Lower lobe of right lung (tissue), 2 donors: Measurements from ENCODE around the gene C22orf31. TPM values are rescaled to one million over a fixed set of nuclear protein-coding genes. Genes with fewer than 3 reads are reported as not detected.

Experiments
- ATAC-seq, 2 donors: fragments of 200-7000 bp; cut with Tn5 transposase; one replicate each; pipeline ENCODE4 v1.9.1; 2020 to 2022; ENCODE audit warnings: mild to moderate bottlenecking in 2 of 2, moderate library complexity in 2 of 2
- DNase-seq: peaks from one replicate; pipeline ENCODE4 v3.0.0-alpha.2; 2020
- H3K27ac ChIP-seq: fragments of 200-600 bp; one replicate; pipeline ENCODE4 v1.8.0; 2022
- H3K27me3 ChIP-seq: fragments of 200-600 bp; one replicate; pipeline ENCODE4 v1.8.0; 2022; ENCODE audit warnings: low read depth
- H3K36me3 ChIP-seq: fragments of 200-600 bp; one replicate; pipeline ENCODE4 v1.8.0; 2022; ENCODE audit warnings: mild to moderate bottlenecking
- H3K4me1 ChIP-seq: fragments of 200-600 bp; one replicate; pipeline ENCODE4 v1.8.0; 2022
- H3K4me3 ChIP-seq: fragments of 200-600 bp; one replicate; pipeline ENCODE4 v1.8.0; 2022; ENCODE audit warnings: mild to moderate bottlenecking
- H3K9me3 ChIP-seq: fragments of 200-600 bp; one replicate; pipeline ENCODE4 v1.8.0; 2022
- intact Hi-C: fragments of 100-400 bp; cut with DNase I; formaldehyde crosslinking; loops from one replicate; pipeline ENCODE4 v1.11.0; 2022
- total RNA-seq: library from RNA; stranded (reverse); fragmentation: NEBNext Ultra II Directional; extraction: Animal tissue kit (Norgen Biotek cat#: 25700); gene quantifications from one replicate; pipeline ENCODE4 v1.2.1, GENCODE V29; 2021
- TF ChIP-seq, protein P1 (sequence below): fragments of 200-600 bp; IDR thresholded peaks from one replicate; pipeline ENCODE4 v1.8.0; 2022; ENCODE audit warnings: antibody characterized with exemption, mild to moderate bottlenecking
- donor health status: DM: no; HTN: yes; CAD: no; lungs with severe emphysema.

The C22orf31 gene
- total RNA-seq, 1 donor from 2014 or later = not detected

DNA sequence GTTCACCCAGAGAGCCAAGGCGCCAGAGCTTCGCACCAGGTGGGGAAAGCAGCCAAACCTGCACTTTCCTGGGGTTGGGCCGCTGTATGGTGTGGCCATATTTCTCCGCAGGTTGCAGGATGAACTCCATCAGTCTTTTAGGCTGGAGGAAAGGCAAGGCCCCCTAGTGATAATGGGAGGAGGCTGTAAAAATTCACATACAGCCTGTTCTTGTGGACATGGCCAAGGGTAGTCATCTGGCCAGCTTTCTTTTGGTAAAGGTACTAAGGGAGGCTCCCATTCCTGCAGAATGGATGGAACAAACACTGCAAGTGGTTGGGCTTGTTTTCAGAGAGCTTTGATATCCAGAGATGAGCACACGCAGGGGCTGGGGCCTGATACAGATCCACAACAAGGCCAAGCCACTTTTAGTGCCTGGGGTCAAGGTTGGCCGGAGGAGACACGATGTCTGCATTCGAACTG lies 29.6 kb downstream of the C22orf31 start:
- no peak for DNase-seq
- TF ChIP-seq, protein P1, sequence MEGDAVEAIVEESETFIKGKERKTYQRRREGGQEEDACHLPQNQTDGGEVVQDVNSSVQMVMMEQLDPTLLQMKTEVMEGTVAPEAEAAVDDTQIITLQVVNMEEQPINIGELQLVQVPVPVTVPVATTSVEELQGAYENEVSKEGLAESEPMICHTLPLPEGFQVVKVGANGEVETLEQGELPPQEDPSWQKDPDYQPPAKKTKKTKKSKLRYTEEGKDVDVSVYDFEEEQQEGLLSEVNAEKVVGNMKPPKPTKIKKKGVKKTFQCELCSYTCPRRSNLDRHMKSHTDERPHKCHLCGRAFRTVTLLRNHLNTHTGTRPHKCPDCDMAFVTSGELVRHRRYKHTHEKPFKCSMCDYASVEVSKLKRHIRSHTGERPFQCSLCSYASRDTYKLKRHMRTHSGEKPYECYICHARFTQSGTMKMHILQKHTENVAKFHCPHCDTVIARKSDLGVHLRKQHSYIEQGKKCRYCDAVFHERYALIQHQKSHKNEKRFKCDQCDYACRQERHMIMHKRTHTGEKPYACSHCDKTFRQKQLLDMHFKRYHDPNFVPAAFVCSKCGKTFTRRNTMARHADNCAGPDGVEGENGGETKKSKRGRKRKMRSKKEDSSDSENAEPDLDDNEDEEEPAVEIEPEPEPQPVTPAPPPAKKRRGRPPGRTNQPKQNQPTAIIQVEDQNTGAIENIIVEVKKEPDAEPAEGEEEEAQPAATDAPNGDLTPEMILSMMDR = no peak
- H3K9me3 ChIP-seq = no peaks in the 10 kb centered on the region
- H3K36me3 ChIP-seq = no peaks in the 10 kb centered on the region
- no peak for ATAC-seq
- no peak overlapping the region for H3K4me3 ChIP-seq
- H3K4me1 ChIP-seq = peaks cover 53% of the 10 kb centered on the region
- H3K27ac ChIP-seq = peak overlapping the region; percentile 78
- intact Hi-C loops = no loop called here
- no peaks in the 10 kb centered on the region for H3K27me3 ChIP-seq

DNA sequence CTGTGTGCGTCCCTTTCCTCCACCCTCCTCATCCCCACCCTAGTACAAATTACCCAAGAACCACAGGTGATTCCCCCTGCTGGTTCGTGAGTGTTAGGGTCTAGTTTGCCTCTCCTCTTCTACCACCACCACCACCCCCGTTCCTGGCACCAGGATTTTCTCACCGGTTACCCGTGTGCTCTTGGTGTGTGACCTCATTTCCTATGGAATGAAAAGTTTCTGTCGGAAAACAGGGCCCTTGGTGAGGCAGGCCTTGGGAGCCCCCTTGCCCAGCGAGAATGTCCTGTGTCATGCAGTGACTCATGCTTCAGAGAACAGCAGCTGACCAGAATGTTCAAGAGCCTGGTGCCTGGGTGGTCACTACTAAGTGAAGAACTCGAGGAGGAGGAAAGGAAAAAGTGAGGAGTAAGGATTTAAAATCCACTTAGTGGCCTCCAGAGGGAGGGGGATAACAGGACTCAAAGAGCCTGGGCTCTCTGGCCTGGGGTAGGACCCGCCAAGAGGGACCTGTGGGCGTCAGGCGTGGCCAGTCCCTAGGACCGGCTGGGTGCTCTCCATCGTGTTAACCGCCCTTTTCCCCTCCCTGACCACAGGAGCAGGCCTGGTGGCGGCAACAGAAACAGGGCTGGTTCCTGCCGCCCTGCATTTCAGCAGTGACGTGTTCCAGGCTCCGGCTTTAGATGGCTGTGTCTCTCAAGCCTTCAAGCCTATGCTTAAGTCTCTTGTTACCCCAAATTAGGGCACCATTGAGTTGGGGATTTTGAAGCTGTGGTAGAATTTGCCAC lies 30.2 kb downstream of the C22orf31 start:
- intact Hi-C loops = no loop called here
- DNase-seq (peak; percentile 63), ATAC-seq (peak; percentile 85 to 86)
- TF ChIP-seq, protein P1 = no peak
- Histone ChIP-seq H3K4me3 (peak overlapping the region; percentile 53), H3K4me1 (peaks cover 53% of the 10 kb centered on the region), H3K36me3 (no peaks in the 10 kb centered on the region), H3K27ac (peak overlapping the region; percentile 78), H3K27me3 (no peaks in the 10 kb centered on the region), H3K9me3 (no peaks in the 10 kb centered on the region)

DNA sequence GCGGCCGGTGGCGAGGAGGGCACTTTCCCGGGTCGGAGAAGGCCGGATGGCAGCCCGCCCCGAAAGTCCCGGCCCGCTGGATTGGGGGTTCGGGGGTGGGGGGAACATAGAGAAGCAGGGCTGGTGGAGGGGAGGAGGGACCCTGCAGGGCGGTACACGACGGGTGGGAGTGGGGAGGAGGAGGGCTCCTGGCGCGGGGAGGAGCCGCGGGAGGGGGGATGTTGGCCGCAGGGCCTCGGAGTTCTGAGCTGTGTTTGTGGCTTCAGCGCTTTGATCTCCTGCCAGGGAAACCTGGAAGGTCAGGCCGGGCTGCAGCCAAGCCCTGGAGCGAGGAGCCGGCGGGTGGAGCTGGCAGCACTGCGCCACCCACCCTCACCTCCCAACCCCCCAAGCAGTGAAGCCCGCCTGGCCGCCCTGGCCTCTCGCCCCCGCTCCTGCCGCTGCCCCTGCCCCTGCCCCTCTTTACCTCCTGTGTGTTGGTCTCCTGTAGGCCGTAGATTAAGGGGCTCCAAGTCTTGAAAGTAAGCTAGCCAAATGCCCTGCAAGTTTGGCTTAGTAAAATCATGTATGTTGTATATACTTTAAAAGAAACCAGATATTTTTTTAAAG lies 30.9 kb downstream of the C22orf31 start:
- TF ChIP-seq, protein P1 = no peak
- Histone ChIP-seq H3K27me3 (no peaks in the 10 kb centered on the region), H3K9me3 (no peaks in the 10 kb centered on the region), H3K36me3 (no peaks in the 10 kb centered on the region), H3K27ac (peak overlapping the region; percentile 78), H3K4me3 (peak overlapping the region; percentile 53), H3K4me1 (peaks cover 53% of the 10 kb centered on the region)
- ATAC-seq (peak; percentile 83 to 89), DNase-seq (peak; percentile 83)
- intact Hi-C loops = no loop called here

DNA sequence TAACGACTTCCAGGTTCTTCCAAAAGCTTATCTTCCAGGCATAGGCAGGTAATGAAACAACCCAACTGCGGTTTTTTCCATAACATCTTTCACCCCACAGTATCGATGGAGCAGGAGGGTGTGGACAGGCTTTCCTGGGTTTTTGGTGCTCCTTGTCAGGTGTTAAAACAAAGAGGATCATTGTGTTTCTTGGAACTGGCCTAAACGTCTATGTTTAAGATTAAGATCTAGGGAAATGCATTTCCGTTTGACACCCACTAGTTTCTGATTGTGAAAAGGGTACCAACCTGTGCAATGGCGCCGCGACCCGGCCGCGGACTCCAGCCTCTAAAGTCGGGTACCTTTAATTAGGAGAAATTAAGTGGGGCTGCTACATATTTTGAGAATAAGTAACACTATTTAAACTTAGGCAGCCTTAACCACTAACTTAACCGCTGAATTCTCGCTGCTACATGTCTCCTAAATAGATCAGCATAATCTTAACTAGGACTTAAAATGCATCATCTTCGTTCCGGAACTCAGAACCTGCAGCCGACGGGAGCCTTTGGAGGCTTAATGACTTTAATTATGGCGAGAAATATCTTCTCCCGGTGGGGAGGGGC lies 31.5 kb downstream of the C22orf31 start:
- no peaks in the 10 kb centered on the region for H3K27me3 ChIP-seq
- no peaks in the 10 kb centered on the region for H3K9me3 ChIP-seq
- H3K4me1 ChIP-seq = peaks cover 53% of the 10 kb centered on the region
- intact Hi-C loops = no loop called here
- TF ChIP-seq, protein P1 = no peak
- H3K27ac ChIP-seq = peak overlapping the region; percentile 78
- H3K4me3 ChIP-seq = peak overlapping the region; percentile 53
- no peak for DNase-seq
- no peaks in the 10 kb centered on the region for H3K36me3 ChIP-seq
- ATAC-seq = no peak

DNA sequence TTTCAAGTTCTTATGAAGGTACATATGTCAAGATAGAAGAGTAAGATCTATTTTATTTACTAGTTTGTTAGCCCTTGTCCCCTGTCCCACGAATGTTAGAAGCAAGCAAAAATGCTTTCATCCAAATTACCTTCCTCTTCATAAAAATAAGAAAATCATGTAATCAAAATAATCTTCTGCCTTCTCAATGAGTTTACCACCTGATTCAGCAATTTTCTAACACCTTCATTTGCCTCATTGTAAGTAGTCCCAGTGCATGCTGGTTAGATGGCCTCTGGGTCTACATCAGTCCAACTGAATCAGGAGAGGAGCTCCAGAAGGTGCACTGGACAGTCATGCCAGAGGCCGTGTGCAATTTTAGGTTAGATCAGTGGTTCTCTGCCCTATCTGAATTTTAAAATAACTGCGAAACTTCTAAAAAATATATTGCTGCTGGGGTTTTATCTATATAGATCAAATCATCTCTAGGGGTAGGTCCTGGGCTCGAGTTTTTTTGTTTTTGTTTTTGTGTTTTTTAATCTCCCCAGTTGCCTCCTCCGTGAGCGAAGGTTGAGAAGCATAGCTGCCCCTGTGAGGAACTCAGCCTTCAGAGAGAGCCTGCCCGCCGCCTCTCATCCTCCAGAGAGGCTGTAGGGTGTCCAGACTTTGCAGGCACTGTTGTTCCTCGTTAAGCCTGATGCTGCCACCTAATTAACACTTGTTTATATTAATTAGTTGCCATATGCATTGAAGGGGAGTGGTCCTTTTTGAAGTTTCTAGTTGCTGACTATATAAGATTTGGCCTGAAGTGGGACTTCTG lies 32.2 kb downstream of the C22orf31 start:
- intact Hi-C loops = no loop called here
- ATAC-seq = no peak

More for the DNA sequence above, 32.2 kb downstream of the C22orf31 start:
- Histone ChIP-seq H3K9me3 (no peaks in the 10 kb centered on the region), H3K27me3 (no peaks in the 10 kb centered on the region), H3K4me3 (no peak overlapping the region), H3K4me1 (peaks cover 53% of the 10 kb centered on the region), H3K27ac (no peak overlapping the region), H3K36me3 (no peaks in the 10 kb centered on the region)
- TF ChIP-seq, protein P1 = no peak
- DNase-seq = no peak
